K562 (cell line): ENCODE results near the gene DYNLT5. TPM values are rescaled to one million over a fixed set of nuclear protein-coding genes. Genes with fewer than 3 reads are reported as not detected.

Experiments
- ATAC-seq: fragments of 200-7000 bp; cut with Tn5 transposase; 3 replicates; pipeline ENCODE4 v1.9.1; 2020; ENCODE audit warnings: moderate library complexity
- BruUV-seq: library from RNA; stranded (reverse); fragments of 400-500 nt; replicated peaks from 2 replicates; lab custom pipeline; 2021; lab: Mats Ljungman, UMichigan
- CTCF ChIA-PET: fragments of 300-600 bp; formaldehyde crosslinking; extraction: SDS; loops from one replicate; lab custom pipeline; 2021; ENCODE audit warnings: low intra/inter-chr PET ratio; lab: Yijun Ruan, JAX
- POLR2A ChIA-PET: fragments of 300-600, 350-650 bp; sonication (Branson Sonifier 250); formaldehyde crosslinking; extraction: SDS; loops from one replicate; lab custom pipeline; 2021; ENCODE audit warnings: antibody characterized with exemption, inconsistent platforms; lab: Yijun Ruan, JAX
- DNase-seq, 4 experiments: peaks; one replicate each; pipeline versions ENCODE4 v3.0.0 to v3.0.0-alpha.2; 2011 to 2018; ENCODE audit warnings: low spot score in 3 of 4, mixed read lengths in 3 of 4; ENCODE audit errors: extremely low read depth in 1 of 4
- FAIRE-seq: peaks from 2 replicates; lab custom pipeline; 2011; peaks lifted over from hg19 to GRCh38; lab: Jason Lieb, UNC
- H2AFZ ChIP-seq: 2 replicates; pipeline ENCODE4 v1.6.0; 2011; ENCODE audit warnings: low read depth, low read length, control low read depth, inconsistent platforms
- H3K27ac ChIP-seq: fragments of 200-600 bp; 3 replicates; pipeline ENCODE4 v1.8.0; 2011; ENCODE audit warnings: low read depth, mild to moderate bottlenecking, control low read depth, inconsistent platforms, low read length, moderate library complexity, mixed read lengths; ENCODE audit errors: extremely low read depth
- H3K27me3 ChIP-seq, 2 experiments: fragments of 300-600 bp in 1 of 2; 2 replicates in 1 of 2; 3 replicates in 1 of 2; pipeline versions ENCODE4 v1.6.0 to v1.8.0; 2011; ENCODE audit warnings: inconsistent platforms in 2 of 2, low read length in 2 of 2, mild to moderate bottlenecking in 1 of 2, mixed read lengths in 1 of 2, moderate library complexity in 1 of 2; ENCODE audit not compliant: control insufficient read depth in 2 of 2, insufficient read depth in 2 of 2
- H3K36me3 ChIP-seq: fragments of 300-600 bp; 3 replicates; pipeline ENCODE4 v1.8.0; 2011; ENCODE audit warnings: mild to moderate bottlenecking, low read length, inconsistent platforms; ENCODE audit not compliant: control insufficient read depth, insufficient read depth
- H3K4me1 ChIP-seq, 2 experiments: fragments of 200-600 bp in 1 of 2; replicated peaks in 1 of 2; 2 replicates in 1 of 2; 3 replicates in 1 of 2; pipeline versions ENCODE4 v1.5.1 to v1.8.0; 2011; ENCODE audit warnings: inconsistent platforms in 2 of 2, low read length in 2 of 2, mild to moderate bottlenecking in 1 of 2, mixed read lengths in 1 of 2, moderate library complexity in 1 of 2; ENCODE audit not compliant: control insufficient read depth in 2 of 2, insufficient read depth in 2 of 2
- H3K4me2 ChIP-seq: 2 replicates; pipeline ENCODE4 v1.6.1; 2011; ENCODE audit warnings: low read length, control low read depth, inconsistent platforms, mixed read lengths; ENCODE audit not compliant: insufficient read depth
- H3K4me3 ChIP-seq: fragments of 200-600 bp; sonication (generic), shearing (Covaris generic); 2 replicates; pipeline ENCODE4 v1.5.1; 2016; ENCODE audit warnings: control low read depth, inconsistent platforms
- H3K79me2 ChIP-seq: fragments of 200-600 bp; 3 replicates; pipeline ENCODE4 v1.8.0; 2011; ENCODE audit warnings: low read length, inconsistent platforms; ENCODE audit not compliant: control insufficient read depth, insufficient read depth
- H3K9ac ChIP-seq, 2 experiments: 2 replicates each; pipeline versions ENCODE4 v1.6.0 to v1.6.1; 2011; ENCODE audit warnings: low read depth in 2 of 2, low read length in 2 of 2, control low read depth in 1 of 2, inconsistent platforms in 1 of 2, mild to moderate bottlenecking in 1 of 2, mixed read lengths in 1 of 2; ENCODE audit not compliant: insufficient read depth in 1 of 2
- H3K9me1 ChIP-seq: one replicate; pipeline ENCODE4 v1.6.0; 2011; ENCODE audit warnings: inconsistent platforms, mild to moderate bottlenecking, low read length, moderate library complexity; ENCODE audit not compliant: control insufficient read depth, insufficient read depth
- H3K9me3 ChIP-seq: replicated peaks from 2 replicates; pipeline ENCODE4 v1.5.1; 2011; ENCODE audit warnings: low read depth, low read length, inconsistent platforms; ENCODE audit not compliant: control insufficient read depth, insufficient read depth
- H4K20me1 ChIP-seq: replicated peaks from 2 replicates; pipeline ENCODE4 v1.6.1; 2011; ENCODE audit warnings: low read length, inconsistent platforms, mixed read lengths; ENCODE audit not compliant: control insufficient read depth, insufficient read depth
- BCL6 ChIP-seq: fragments of 250-450 bp; sonication (Bioruptor Pico); IDR thresholded peaks from 2 replicates; pipeline ENCODE4 v1.4.0; 2020
- BCOR ChIP-seq: fragments of 450-650 bp; IDR thresholded peaks from 2 replicates; pipeline ENCODE4 v1.6.1; 2016
- BRD9 ChIP-seq: fragments of 450-650 bp; IDR thresholded peaks from 2 replicates; pipeline ENCODE4 v1.6.1; 2018; ENCODE audit warnings: low read depth; ENCODE audit not compliant: partially characterized antibody
- ELF4 ChIP-seq: fragments of 450-650 bp; formaldehyde crosslinking; IDR thresholded peaks from 2 replicates; pipeline ENCODE4 v1.4.0; 2022; ENCODE audit warnings: missing genetic modification characterization
- GATAD2A ChIP-seq: fragments of 450-650 bp; IDR thresholded peaks from 2 replicates; pipeline ENCODE4 v1.6.1; 2017
- GTF2A2 ChIP-seq: IDR thresholded peaks from 2 replicates; pipeline ENCODE4 v1.6.1; 2016; ENCODE audit warnings: mild to moderate bottlenecking, missing genetic modification characterization, missing compliant biosample characterization
- HOXB6 ChIP-seq: fragments of 250-450 bp; sonication (Bioruptor Pico); IDR thresholded peaks from 2 replicates; pipeline ENCODE4 v1.5.1; 2022; ENCODE audit warnings: mild to moderate bottlenecking, borderline replicate concordance
- MCM7 ChIP-seq, 2 experiments: fragments of 450-650 bp; IDR thresholded peaks; 2 replicates each; pipeline ENCODE4 v1.6.1; 2016 to 2018
- MYBL2 ChIP-seq, 2 experiments: fragments of 450-650 bp in 1 of 2; sonication (generic) in 1 of 2; formaldehyde crosslinking in 1 of 2; IDR thresholded peaks; 2 replicates each; pipeline versions ENCODE4 v1.6.1 to v1.8.1; 2017 to 2022; ENCODE audit warnings: borderline replicate concordance in 1 of 2, inconsistent platforms in 1 of 2, low read depth in 1 of 2, mild to moderate bottlenecking in 1 of 2, missing genetic modification reagents in 1 of 2, moderate library complexity in 1 of 2
- PTRF ChIP-seq: fragments of 450-650 bp; IDR thresholded peaks from 2 replicates; pipeline ENCODE4 v1.6.1; 2016; ENCODE audit warnings: mild to moderate bottlenecking, missing genetic modification characterization, missing compliant biosample characterization
- TBL1XR1 ChIP-seq, 2 experiments: IDR thresholded peaks; 2 replicates each; pipeline ENCODE4 v1.6.1; 2012; ENCODE audit warnings: improper control_type of control experiment in 2 of 2, low read length in 2 of 2, mild to moderate bottlenecking in 1 of 2
- TRIM24 ChIP-seq, 2 experiments: fragments of 450-650 bp; IDR thresholded peaks; 2 replicates each; pipeline ENCODE4 v1.6.1; 2016
- ZNF146 ChIP-seq: IDR thresholded peaks from one replicate; pipeline ENCODE4 v1.6.1; 2018; ENCODE audit warnings: missing compliant biosample characterization; ENCODE audit not compliant: unreplicated experiment
- ZNF324 ChIP-seq: fragments of 250-450 bp; sonication (Bioruptor Pico); IDR thresholded peaks from 2 replicates; pipeline ENCODE4 v1.4.0; 2020; ENCODE audit warnings: mild to moderate bottlenecking
- ZNF354B ChIP-seq: fragments of 250-450 bp; sonication (Bioruptor Pico); IDR thresholded peaks from 2 replicates; pipeline ENCODE4 v1.4.0; 2020
- ZZZ3 ChIP-seq: fragments of 450-650 bp; IDR thresholded peaks from 2 replicates; pipeline ENCODE4 v1.6.1; 2016; ENCODE audit warnings: antibody characterized with exemption, mild to moderate bottlenecking, moderate library complexity
- WGBS: fragments of 100-300 bp; shearing (Covaris generic); methylation state at CpG from one replicate; pipeline ENCODE4 v1.1.6; 2016; ENCODE audit warnings: low coverage, mixed read lengths; ENCODE audit not compliant: insufficient coverage; ENCODE audit errors: missing lambda C conversion rate; 5-methylcytosine and 5-hydroxymethylcytosine counted together
- in situ Hi-C: fragments of 300-500 bp; cut with MboI; formaldehyde crosslinking; loops from 4 replicates; pipeline ENCODE4 v1.15.0; 2018; ENCODE audit warnings: inconsistent platforms, mixed read lengths
- intact Hi-C: fragments of 100-400 bp; cut with micrococcal nuclease; formaldehyde crosslinking; loops from 2 replicates; pipeline ENCODE4 v1.14.2; 2022
- polyA plus RNA-seq, 8 experiments: library from polyadenylated mRNA; depleted of rRNA in 4 of 8; stranded (reverse) in 5 of 8; unstranded in 3 of 8; fragments of >200 nt; fragmentation: Nextera tagmentation in 2 of 8; fragmentation: Illumina TruSeq in 1 of 8; extraction: Ambion mirVana in 2 of 8; extraction: Trizol in 1 of 8; gene quantifications; 2 replicates each; pipeline versions ENCODE4 v1.2.1 to v1.2.3, GENCODE V29; 2011 to 2014; ENCODE audit warnings: inconsistent platforms in 1 of 8, missing spikeins in 1 of 8
- total RNA-seq, 7 experiments: library from RNA; depleted of rRNA in 6 of 7; stranded (reverse); fragments of >200 nt in 6 of 7; fragmentation: Illumina TruSeq in 2 of 7; extraction: Trizol in 2 of 7; gene quantifications; 2 replicates each; pipeline versions ENCODE4 v1.2.1 to v1.2.3, GENCODE V29; 2011 to 2021; ENCODE audit warnings: low replicate concordance in 1 of 7
- TF ChIP-seq, protein P1 (sequence below): fragments of 450-650 bp; IDR thresholded peaks from 2 replicates; pipeline ENCODE4 v1.6.1; 2014; ENCODE audit warnings: low read depth, mild to moderate bottlenecking, moderate library complexity, borderline replicate concordance
- TF ChIP-seq, protein P2 (sequence below): sonication (generic); formaldehyde crosslinking; IDR thresholded peaks from 2 replicates; pipeline ENCODE4 v1.8.1; 2022; ENCODE audit warnings: missing genetic modification reagents
- TF ChIP-seq, protein P3 (sequence below): fragments of 450-650 bp; formaldehyde crosslinking; conservative IDR thresholded peaks from 2 replicates; pipeline ENCODE4 v1.4.0; 2022; ENCODE audit warnings: mild to moderate bottlenecking, missing genetic modification characterization
- TF ChIP-seq, protein P4 (sequence below): sonication (generic); formaldehyde crosslinking; IDR thresholded peaks from 2 replicates; pipeline ENCODE4 v1.8.1; 2022; ENCODE audit warnings: missing genetic modification reagents

The DYNLT5 gene
- total and polyA plus RNA-seq, 9 of the 15 experiments (the other 6 are each of a cell fraction or from before 2014, with no cell fraction given): not detected

DNA sequence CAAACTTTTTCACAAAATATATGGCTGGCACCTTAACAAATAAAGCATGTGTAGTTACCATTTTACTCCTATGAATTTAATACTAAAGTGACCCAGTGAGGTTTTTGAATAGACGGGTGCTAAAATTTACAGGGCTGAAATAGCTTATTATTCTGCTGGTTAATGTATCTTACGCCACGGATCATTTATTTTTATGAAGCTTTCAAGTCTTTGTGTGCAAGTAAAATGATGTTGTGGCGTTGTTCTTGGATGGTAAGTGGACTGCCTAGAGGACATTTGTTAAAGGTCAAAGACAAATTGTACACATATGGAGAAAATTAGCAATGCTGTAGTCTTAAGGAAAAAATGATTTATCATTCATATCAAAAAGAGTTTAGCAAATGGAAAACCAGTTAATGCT, 26.0 kb downstream of the DYNLT5 start:
- TF ChIP-seq, protein P1, sequence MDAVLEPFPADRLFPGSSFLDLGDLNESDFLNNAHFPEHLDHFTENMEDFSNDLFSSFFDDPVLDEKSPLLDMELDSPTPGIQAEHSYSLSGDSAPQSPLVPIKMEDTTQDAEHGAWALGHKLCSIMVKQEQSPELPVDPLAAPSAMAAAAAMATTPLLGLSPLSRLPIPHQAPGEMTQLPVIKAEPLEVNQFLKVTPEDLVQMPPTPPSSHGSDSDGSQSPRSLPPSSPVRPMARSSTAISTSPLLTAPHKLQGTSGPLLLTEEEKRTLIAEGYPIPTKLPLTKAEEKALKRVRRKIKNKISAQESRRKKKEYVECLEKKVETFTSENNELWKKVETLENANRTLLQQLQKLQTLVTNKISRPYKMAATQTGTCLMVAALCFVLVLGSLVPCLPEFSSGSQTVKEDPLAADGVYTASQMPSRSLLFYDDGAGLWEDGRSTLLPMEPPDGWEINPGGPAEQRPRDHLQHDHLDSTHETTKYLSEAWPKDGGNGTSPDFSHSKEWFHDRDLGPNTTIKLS: no peak
- TF ChIP-seq GTF2A2 (tag) (no peak), ZZZ3 (no peak), BRD9 (no peak), TBL1XR1 (IDR thresholded peaks at IDR 0.05; ENCODE audit: low read length in 2 of 2) (no peak), MCM7 (IDR thresholded peaks at IDR 0.05) (no peak), HOXB6 (CRISPR knock-in tag) (no peak), BCL6 (CRISPR knock-in tag) (no peak), ZNF324 (no peak), BCOR (no peak), ZNF354B (CRISPR knock-in tag) (no peak), ELF4 (CRISPR knock-in tag) (no peak), ZNF146 (CRISPR knock-in tag) (no peak), TRIM24 (IDR thresholded peaks at IDR 0.05) (no peak), GATAD2A (no peak), MYBL2 (IDR thresholded peaks at IDR 0.05; ENCODE audit: low read depth) (no peak), MYBL2 (CRISPR knock-in tag; IDR thresholded peaks at IDR 0.05; ENCODE audit: borderline replicate concordance) (no peak), PTRF (tag) (no peak)
- TF ChIP-seq, protein P2, sequence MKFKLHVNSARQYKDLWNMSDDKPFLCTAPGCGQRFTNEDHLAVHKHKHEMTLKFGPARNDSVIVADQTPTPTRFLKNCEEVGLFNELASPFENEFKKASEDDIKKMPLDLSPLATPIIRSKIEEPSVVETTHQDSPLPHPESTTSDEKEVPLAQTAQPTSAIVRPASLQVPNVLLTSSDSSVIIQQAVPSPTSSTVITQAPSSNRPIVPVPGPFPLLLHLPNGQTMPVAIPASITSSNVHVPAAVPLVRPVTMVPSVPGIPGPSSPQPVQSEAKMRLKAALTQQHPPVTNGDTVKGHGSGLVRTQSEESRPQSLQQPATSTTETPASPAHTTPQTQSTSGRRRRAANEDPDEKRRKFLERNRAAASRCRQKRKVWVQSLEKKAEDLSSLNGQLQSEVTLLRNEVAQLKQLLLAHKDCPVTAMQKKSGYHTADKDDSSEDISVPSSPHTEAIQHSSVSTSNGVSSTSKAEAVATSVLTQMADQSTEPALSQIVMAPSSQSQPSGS (CRISPR knock-in tag): no peak
- TF ChIP-seq, protein P3, sequence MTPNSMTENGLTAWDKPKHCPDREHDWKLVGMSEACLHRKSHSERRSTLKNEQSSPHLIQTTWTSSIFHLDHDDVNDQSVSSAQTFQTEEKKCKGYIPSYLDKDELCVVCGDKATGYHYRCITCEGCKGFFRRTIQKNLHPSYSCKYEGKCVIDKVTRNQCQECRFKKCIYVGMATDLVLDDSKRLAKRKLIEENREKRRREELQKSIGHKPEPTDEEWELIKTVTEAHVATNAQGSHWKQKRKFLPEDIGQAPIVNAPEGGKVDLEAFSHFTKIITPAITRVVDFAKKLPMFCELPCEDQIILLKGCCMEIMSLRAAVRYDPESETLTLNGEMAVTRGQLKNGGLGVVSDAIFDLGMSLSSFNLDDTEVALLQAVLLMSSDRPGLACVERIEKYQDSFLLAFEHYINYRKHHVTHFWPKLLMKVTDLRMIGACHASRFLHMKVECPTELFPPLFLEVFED: no peak
- TF ChIP-seq, protein P4, sequence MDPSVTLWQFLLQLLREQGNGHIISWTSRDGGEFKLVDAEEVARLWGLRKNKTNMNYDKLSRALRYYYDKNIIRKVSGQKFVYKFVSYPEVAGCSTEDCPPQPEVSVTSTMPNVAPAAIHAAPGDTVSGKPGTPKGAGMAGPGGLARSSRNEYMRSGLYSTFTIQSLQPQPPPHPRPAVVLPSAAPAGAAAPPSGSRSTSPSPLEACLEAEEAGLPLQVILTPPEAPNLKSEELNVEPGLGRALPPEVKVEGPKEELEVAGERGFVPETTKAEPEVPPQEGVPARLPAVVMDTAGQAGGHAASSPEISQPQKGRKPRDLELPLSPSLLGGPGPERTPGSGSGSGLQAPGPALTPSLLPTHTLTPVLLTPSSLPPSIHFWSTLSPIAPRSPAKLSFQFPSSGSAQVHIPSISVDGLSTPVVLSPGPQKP (CRISPR knock-in tag): no peak
- DNase-seq: no peak
- Histone ChIP-seq H2AFZ (0 out of 2 replicates have a peak overlapping the region, but pooled peaks have one; percentile 8), H3K79me2 (no peaks in the 10 kb centered on the region), H3K36me3 (no peaks in the 10 kb centered on the region), H4K20me1 (no peaks in the 10 kb centered on the region), H3K9ac (no peak overlapping the region), H3K4me2 (no peak overlapping the region), H3K4me3 (no peak overlapping the region), H3K27me3 (no peaks in the 10 kb centered on the region), H3K9me1 (no peaks in the 10 kb centered on the region), H3K4me1 (no peaks in the 10 kb centered on the region; a peak in 1 of 5 replicates), H3K9me3 (no peaks in the 10 kb centered on the region), H3K27ac (no peak overlapping the region)
- CTCF ChIA-PET: no interaction called here
- 55% methylated on average over 4 of the region's 4 CpGs for WGBS
- ATAC-seq: no peak
- intact Hi-C loops: no loop called here
- POLR2A ChIA-PET: interaction anchor here (1.1 to 1.8 kb wide), 3 partner anchors 8 to 20 kb away, joined by 3 to 4 read pairs (median 3); no protein-coding TSS in a partner anchor
- in situ Hi-C loops: no loop called here
- no TSS peak for BruUV-seq
- FAIRE-seq: no peak
